M059J (cell line): ENCODE results near the gene ANGPTL3. TPM values are rescaled to one million over a fixed set of nuclear protein-coding genes. Genes with fewer than 3 reads are reported as not detected.
A peak's percentile ranks its signal among the peaks of the same experiment; 100 is the strongest.
"Not testable (repeated sequence)": the region's sequence is repeated elsewhere in the genome, so short reads cannot be mapped to it uniquely, and the experiment has no call there.

Source experiments
- DNase-seq: peaks from one replicate; pipeline ENCODE4 v3.0.0-alpha.2; 2012; ENCODE audit warnings: low read depth
- total RNA-seq: library from RNA; depleted of rRNA; stranded (reverse); fragments of >200 nt; shearing (Covaris generic); gene quantifications from 2 replicates; pipeline ENCODE4 v1.2.3, GENCODE V29; 2014; rRNA removed

ANGPTL3 gene, protein sequence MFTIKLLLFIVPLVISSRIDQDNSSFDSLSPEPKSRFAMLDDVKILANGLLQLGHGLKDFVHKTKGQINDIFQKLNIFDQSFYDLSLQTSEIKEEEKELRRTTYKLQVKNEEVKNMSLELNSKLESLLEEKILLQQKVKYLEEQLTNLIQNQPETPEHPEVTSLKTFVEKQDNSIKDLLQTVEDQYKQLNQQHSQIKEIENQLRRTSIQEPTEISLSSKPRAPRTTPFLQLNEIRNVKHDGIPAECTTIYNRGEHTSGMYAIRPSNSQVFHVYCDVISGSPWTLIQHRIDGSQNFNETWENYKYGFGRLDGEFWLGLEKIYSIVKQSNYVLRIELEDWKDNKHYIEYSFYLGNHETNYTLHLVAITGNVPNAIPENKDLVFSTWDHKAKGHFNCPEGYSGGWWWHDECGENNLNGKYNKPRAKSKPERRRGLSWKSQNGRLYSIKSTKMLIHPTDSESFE
- total RNA-seq: not detected in 2 replicates

DNA sequence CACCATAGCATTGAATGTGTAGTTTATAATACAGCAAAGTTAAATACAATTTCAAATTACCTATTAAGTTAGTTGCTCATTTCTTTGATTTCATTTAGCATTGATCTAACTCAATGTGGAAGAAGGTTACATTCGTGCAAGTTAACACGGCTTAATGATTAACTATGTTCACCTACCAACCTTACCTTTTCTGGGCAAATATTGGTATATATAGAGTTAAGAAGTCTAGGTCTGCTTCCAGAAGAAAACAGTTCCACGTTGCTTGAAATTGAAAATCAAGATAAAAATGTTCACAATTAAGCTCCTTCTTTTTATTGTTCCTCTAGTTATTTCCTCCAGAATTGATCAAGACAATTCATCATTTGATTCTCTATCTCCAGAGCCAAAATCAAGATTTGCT, at the start of gene ANGPTL3:
TSS of gene ANGPTL3 (plus strand) at position 240 of the 400 bp plus-strand sequence. CDS start at position 287, 47 bp downstream.
- no peak for DNase-seq

DNA sequence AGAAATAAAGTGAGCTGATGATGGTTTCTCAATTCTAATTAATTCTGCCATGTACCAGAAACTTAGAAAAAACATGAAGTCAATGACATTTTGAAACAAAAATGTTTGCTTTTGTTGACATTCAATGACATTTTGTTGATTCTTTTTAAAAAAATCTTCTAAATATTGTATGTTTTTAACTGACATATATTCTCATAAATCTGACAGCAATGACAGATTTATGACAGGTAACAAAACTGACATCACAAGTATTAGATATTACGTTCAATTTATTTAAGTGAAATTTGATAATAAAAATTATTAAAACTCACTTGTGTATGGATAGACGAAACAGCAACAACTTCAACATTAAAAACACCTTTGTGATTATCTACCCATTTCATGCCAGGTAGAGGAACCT, 36.0 kb upstream of the ANGPTL3 start:
- DNase-seq: no peak

DNA sequence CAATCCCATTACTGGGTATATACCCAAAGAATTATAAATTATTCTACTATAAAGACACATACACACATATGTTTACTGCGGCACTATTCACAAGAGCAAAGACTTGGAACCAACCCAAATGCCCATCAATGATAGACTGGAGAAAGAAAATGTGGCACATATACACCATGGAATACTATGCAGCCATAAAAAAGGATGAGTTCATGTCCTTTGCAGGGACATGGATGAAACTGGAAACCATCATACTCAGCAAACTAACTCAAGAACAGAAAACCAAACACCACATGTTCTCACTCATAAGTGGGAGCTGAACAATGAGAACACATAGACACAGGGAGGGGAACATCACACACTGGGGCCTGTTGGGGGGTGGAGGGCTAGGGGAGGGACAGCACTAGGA, 30.1 kb upstream of the ANGPTL3 start:
- not testable (repeated sequence) for DNase-seq

DNA sequence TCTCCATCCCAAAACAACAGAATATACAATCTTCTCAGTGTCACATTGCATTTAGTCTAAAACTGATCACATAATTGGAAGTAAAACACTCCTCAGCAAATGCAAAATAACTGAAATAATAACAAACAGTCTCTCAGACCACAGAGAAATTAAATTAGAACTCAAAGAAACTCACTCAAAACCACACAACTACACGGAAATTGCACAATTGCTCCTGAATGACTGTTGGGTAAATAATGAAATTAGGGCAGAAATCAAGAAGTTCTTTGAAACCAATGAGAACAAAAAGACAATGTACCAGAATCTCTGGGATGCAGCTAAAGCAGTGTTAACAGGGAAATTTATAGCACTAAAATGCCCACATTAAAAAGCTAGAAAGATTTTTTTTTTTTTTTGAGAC, 29.4 kb upstream of the ANGPTL3 start:
- peak; percentile 27 for DNase-seq

DNA sequence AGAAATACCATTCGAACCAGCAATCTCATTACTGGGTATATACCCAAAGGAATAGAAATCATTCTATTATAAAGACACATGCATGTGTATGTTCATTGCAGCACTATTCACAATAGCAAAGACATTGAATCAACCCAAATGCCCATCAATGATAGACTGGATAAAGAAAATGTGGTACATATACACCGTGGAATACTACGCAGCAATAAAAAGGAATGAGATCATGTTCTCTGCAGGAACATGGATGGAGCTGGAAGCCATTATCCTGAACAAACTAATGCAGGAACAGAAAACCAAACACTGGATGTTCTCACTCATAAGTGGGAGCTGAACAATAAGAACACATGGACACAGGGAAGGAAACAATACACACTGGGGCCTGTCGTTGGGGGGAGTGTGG, 25.8 kb upstream of the ANGPTL3 start:
- DNase-seq: not testable (repeated sequence)

DNA sequence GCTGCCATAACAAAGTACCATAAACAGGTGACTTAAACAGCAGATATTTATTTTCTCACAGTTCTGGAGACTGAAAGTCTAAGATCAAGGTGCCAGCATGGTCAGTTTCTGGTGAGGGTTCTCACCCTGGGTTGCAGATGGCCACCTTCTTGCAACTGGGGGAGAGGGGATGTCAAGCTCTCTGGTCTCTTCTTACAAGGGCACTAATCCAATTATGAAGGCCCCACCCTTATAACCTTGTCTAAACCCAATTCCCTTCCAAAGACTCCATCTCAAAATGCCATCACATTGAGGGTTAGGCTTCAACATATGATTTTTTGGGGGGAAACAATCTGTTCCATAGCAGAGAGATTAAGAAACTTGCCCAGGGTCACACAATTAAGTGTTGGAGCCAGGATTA, 24.8 kb upstream of the ANGPTL3 start:
- no peak for DNase-seq

DNA sequence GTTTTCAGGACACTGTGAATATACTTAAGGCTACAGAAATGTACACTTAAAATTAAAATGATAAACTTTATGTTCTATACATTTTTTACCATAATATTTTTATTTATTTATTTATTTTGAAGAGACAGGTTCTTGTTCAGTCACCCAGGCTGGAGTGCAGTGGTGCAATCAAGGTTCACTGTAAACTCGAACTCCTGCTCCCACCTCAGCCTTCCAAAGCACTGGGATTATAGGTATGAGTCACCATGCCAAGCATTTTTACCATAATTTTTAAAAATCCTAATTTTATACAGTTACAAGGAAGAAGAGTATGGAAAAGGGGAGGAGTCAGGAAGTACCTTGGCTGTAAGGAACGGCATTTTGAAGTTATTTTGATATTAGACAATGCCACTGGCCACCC, 23.6 kb upstream of the ANGPTL3 start:
- peak; percentile 4 for DNase-seq

DNA sequence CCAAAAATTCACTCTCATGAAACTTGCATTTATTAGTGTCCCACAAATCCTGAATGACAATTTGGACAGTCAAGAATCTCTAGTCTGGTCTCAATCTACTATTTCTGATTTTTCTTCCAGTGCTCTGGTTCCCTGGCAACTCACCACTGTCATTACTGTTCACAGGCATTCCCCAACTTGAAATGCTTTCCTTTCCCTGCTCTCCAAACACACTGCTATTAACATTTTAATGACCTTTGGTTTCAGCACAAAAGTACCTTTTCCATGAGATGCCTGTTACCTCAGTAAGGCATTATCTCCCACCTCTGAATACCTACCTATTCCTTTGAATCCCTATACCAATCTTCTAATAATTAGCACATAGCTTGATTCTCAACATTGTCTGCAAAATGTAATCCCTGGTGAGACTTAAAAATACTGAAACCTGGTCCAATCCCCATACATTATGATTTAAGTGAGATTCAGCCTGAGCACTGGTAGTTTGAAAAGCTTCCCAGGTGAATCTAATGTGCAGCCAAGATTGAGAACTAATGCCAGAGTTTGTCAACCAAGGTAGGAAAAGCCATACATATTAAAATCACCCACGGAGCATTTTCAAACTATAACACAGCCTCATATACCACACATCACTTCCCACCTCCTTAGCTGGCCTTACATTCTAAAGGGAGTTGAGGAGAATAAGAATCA, 11.7 kb upstream of the ANGPTL3 start:
- no peak for DNase-seq

DNA sequence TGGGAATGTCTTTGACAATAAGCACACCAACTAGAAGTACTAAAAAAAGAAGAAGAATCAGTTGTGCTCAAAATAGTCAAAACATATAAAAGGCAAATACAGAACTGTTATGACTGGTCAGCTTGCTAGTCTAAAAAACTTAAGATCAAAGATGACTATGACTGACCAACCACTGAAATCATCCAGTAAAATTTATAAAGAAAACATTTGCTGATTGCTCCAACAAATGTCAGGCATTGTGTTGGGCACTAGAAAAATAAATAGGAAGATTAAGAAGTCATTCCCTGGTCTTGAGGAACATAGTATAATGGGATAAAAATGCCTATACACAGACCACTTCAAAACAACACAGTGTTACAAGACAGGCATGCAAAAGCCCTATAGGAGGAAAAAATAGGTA, 9.3 kb upstream of the ANGPTL3 start:
- DNase-seq: peak; percentile 15

DNA sequence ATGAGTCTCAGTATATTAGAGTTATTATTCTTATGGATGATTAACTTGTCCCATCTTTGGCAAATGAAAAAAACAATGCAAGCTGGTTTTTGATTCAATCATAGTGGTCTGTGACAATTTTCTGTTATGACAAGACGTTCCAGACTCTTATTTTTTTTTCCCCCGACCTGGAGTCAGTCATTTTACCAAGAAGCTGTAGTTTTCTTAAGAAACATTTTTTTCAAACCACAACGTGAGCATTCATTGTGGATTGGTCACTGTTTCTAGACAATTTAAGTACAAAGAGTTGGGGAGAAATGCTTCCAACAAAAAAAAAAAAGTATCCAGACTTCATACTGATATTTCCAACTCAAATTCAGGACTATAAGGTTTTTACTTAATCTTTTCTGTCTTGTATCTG, 8.0 kb upstream of the ANGPTL3 start:
- peak; percentile 18 for DNase-seq

DNA sequence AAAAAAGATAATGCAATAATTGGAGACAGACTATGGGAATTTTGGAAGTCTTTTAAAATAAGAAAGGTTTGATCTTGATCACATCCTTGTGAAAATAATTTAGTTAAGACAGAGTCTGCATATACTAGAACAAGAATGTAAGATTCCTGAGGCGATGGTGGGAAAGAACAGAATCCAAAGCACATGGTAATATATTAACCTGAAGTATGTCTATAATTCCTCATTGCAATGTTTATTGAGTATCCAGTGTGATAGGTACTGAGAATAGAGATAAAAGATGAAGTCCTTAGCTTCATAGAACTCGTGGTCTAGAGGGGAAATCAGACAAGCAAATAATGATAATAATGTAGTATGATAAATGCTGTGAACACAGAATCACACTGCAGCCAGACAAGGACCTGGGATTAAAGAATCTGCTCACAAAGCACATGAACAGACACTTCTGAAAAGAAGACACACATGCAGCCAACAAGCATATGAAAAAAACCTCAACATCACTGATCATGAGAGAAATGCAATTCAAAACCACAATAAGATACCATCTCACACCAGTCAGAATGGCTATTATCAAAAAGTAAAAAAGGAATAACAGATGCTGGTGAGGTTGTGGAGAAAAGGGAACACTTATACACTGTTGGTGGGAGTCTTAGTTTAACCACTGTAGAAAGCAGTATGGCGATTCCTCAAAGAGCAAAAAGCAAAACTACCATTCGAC, 6.9 kb upstream of the ANGPTL3 start:
- DNase-seq: no peak

DNA sequence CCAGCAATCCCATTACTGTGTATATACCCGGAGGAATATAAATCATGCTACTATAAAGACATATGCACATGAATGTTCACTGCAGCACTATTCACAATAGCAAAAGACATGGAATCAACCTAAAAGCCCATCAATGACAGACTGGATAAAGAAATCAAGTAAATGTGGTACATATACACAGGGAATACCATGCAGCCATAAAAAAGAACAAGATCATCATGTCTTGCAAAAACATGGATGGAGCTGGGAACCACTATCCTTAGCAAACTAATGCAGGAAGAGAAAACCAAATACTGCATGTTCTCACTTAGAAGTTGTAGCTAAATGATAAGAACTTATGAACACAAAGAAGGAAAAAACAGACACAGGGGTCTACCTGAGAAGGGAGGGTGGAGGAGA, 6.4 kb upstream of the ANGPTL3 start:
- DNase-seq: no peak

DNA sequence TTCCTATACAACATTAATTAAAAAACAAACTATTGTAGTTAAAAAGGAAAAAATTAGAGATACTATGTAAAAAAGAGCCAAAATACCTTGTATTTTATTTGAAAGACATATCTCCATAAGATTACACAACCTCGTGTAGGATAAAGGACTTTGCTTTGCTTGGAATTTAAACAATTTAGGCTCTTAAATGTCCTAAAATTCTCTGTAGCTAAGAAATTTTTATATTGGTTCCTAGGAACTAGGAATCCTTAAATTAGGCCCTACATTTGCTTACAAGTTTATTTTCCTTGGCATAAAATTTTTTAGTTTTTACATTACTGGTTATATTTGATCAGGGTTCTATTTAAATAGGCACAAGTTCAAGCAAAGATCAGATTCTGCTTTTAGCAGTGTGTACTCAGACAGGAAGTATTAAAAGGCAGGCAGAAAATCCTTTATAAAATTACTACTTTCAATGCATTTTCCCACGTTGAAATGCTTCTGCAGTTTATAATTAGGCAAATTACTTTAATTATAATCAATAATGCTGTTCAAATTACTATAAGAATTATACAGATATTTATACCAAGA, 3.4 kb upstream of the ANGPTL3 start:
- DNase-seq: no peak

DNA sequence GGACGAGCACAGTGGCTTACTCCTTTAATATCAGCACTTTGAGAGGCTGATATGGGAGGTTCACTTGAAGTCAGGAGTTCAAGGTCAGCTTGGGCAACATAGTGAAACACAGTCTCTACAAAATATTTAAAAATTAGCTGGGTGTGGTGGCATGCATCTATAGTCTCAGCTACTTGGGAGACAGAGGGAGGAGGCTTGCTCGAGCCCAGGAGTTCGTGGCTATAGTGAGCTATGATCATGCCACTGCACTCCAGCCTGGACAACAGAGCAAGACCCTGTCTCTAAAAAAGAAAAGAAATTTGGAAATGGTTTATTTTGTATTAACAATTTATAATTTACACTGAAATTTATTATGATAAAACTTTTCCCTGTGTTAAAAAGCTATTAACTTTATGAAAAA, 1.7 kb upstream of the ANGPTL3 start:
- no peak for DNase-seq

DNA sequence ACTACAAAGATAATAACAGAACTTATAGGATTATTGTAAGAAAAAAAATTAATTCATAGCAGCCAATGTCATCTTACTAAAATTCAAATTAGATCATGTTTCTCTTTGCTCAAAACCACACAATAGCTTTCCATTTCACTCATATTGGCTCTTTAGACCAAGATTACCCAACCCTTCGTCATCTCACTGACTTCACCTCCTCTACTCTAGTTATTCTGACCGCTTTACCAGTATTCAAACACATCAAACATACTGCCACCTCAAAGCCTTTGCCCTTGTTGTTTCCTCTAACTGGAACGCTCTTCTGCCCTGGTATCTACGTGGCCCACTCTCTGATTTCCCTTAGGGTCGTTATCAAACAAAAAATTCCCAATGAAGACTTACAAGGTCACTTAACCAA, 1.7 kb downstream of the ANGPTL3 start:
- no peak for DNase-seq

DNA sequence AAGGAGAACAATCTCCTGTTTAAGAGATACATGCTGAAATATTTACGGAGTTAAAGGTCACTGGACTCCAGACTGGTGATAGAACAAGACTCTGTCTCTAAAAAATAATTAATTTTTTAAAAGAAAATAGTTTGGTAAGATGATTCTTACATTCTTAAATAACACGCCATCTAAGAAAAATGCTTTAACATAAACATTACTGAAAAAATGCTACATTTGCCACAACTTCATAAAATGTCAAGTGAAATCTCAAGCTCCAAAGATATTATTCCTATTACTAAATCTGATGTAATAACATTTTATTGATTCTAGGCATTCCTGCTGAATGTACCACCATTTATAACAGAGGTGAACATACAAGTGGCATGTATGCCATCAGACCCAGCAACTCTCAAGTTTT, 4.1 kb downstream of the ANGPTL3 start:
- DNase-seq: no peak

DNA sequence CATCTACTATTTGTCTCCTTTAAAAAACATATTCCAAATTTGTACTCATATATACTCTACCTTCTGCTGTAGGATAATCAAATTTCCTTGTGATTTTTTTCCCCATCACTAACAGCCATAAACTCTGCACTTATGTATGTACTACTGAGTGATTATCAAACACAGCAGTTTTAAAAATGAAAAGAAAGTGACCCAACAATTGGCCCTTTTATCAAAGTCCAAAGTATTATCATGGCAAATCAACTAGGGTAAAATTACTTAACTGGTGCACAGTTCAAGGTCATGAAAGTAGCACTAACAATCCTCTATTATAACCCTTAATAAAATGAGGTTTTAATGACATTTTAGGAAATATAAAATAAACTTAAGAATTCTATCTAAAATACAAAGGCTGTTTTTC, 11.6 kb downstream of the ANGPTL3 start:
- DNase-seq: no peak

DNA sequence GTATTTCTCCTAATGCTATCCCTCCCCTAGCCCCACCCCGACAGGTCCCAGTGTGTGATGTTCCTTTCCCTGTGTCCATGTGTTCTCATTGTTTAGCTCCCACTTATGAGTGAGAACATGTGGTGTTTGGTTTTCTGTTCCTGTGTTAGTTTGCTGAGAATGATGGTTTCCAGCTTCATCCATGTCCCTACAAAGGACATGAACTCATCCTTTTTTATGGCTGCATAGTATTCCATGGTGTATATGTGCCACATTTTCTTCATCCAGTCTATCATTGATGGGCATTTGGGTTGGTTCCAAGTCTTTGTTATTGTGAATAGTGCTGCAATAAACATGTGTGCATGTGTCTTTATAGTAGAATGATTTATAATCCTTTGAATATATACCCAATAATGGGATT, 13.3 kb downstream of the ANGPTL3 start:
- DNase-seq: not testable (repeated sequence)

DNA sequence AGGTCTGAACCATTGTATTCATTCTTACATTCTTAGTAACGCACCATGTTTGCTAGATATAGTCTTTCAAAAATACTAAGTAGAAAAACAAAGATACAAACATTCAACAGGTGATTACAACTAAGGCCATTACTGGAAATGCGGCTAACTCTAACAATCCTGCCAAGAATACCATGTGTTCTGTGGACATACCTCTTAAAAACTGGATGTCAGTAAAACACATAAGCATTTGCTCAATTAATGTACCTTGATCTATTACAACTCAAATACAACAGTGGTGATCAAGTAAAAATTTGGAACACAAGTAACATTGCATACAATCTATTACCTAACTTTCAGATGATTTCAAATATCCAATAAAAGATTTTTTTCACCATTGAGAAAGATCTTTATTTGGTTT, 15.4 kb downstream of the ANGPTL3 start:
- no peak for DNase-seq

DNA sequence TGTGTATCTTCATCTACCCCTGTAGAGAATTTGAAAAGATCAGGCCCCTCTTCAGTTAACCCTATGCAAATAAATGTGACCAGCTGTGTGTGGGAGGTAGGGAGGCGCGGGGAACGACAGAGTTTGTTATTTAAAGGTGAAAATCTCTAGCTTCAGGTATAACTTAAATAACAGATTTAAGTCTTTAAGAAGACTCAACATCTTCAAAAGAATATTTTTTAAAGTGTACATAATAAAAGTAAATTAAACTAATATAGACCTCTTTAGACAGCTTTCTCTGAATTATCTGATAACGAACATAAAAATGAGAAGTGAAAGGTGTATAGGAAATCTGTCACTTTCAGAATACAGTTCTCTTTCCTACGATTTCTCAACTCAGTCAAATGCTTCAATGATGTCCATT, 16.0 kb downstream of the ANGPTL3 start:
- DNase-seq: no peak

DNA sequence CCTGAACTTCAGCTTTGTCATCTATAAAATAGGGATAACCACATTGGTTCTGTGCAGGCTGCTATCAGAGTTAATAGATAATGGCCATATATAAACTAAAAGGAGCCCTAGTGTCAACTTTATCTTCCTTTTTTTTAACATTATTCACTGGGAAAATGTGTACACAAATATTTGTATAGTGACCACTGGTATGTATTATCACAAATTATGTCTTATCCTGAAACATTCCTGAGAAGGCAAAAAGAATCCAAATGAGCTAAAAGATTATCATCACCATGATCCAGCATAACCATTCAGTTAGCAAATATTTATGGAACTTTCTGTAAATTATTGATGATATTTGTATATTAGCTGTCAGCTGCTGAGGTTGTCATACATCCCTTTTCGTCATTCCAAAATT, 16.6 kb downstream of the ANGPTL3 start:
- DNase-seq: no peak

DNA sequence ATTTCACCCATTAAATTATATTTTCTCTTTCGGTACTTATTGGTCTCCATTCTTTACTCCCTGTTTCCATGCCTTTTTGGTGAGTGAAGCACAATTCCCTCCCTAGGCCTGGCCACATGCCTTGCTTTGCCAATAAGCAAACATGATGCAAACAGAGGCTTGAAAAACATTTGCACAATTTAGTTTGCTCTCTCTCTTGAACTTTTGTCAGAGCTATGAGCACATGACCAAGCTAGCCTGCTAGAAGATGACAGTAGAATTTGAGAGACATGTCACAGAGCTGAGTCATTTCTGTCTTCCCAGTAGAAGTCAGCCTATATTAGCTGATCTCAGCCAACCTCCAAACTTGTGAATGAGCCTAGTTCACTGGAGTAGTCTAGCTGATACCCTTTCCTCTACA, 24.6 kb downstream of the ANGPTL3 start:
- peak; percentile 86 for DNase-seq
